Ascending aorta (tissue), 2 donors: ENCODE measurements around the gene TOX2. TPM values are rescaled to one million over a fixed set of nuclear protein-coding genes. Genes with fewer than 3 reads are reported as not detected.

Source experiments
- DNase-seq, 2 donors: peaks; one replicate each; pipeline ENCODE4 v3.0.0-alpha.2; 2019; ENCODE audit warnings: low spot score in 2 of 2
- H3K27ac ChIP-seq, 2 donors: fragments of 200-600 bp; sonication (generic); one replicate each; pipeline ENCODE4 v1.5.1; 2016 to 2017; ENCODE audit warnings: mild to moderate bottlenecking in 1 of 2
- H3K27me3 ChIP-seq: fragments of 200-600 bp; sonication (generic); one replicate; pipeline ENCODE4 v1.5.1; 2017
- H3K36me3 ChIP-seq, 2 donors: fragments of 200-600 bp; sonication (generic); one replicate each; pipeline ENCODE4 v1.5.1; 2016
- H3K4me1 ChIP-seq, 2 donors: fragments of 200-600 bp; sonication (generic); one replicate each; pipeline ENCODE4 v1.5.1; 2016 to 2017; ENCODE audit warnings: mild to moderate bottlenecking in 1 of 2
- H3K4me3 ChIP-seq, 2 donors: fragments of 200-600 bp; sonication (generic); one replicate each; pipeline ENCODE4 v1.5.1; 2016 to 2017; ENCODE audit warnings: mild to moderate bottlenecking in 1 of 2
- H3K9me3 ChIP-seq, 2 donors: fragments of 200-600 bp; sonication (generic); one replicate each; pipeline ENCODE4 v1.5.1; 2016
- intact Hi-C: fragments of 100-400 bp; cut with DNase I; formaldehyde crosslinking; loops from one replicate; pipeline ENCODE4 v1.15.1; 2023
- total RNA-seq: library from RNA; depleted of rRNA; stranded (reverse); fragments of >200 nt; gene quantifications from one replicate; pipeline ENCODE4 v1.1.0, GENCODE V29; 2016
- TF ChIP-seq, protein P1 (sequence below), 3 experiments: fragments of 200-600 bp in 2 of 3; fragments of 450-650 bp in 1 of 3; sonication (generic) in 2 of 3; IDR thresholded peaks; one replicate each; pipeline ENCODE4 v1.5.1; 2016 to 2019; ENCODE audit warnings: antibody characterized with exemption in 3 of 3, mild to moderate bottlenecking in 1 of 3, moderate library complexity in 1 of 3

TOX2 gene
- total RNA-seq, 1 donor from 2014 or later: 47.0 TPM

DNA sequence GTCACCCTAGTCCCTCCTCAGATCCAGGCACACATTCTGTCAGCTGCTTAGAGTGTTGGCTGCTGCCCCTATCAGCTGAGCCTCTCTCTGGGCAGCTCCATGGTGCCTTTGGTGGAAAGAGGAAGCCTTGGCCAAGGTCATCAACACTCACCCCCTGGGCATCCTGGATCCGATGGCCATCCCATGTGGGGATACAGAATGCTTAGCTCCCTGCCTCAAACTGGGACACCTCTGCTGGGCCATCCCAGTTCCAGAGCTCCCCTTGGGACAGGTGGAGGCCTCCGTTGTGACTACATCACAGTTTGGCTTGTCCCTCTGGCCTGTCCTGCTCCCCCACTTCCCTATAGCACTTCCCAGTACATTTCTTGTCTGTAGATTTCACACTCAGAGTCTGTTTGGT lies 45.6 kb downstream of the TOX2 start:
- H3K9me3 ChIP-seq: no peaks in the 10 kb centered on the region
- no peak overlapping the region for H3K27ac ChIP-seq
- no peak overlapping the region for H3K4me3 ChIP-seq
- DNase-seq: no peak
- TF ChIP-seq, protein P1, sequence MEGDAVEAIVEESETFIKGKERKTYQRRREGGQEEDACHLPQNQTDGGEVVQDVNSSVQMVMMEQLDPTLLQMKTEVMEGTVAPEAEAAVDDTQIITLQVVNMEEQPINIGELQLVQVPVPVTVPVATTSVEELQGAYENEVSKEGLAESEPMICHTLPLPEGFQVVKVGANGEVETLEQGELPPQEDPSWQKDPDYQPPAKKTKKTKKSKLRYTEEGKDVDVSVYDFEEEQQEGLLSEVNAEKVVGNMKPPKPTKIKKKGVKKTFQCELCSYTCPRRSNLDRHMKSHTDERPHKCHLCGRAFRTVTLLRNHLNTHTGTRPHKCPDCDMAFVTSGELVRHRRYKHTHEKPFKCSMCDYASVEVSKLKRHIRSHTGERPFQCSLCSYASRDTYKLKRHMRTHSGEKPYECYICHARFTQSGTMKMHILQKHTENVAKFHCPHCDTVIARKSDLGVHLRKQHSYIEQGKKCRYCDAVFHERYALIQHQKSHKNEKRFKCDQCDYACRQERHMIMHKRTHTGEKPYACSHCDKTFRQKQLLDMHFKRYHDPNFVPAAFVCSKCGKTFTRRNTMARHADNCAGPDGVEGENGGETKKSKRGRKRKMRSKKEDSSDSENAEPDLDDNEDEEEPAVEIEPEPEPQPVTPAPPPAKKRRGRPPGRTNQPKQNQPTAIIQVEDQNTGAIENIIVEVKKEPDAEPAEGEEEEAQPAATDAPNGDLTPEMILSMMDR (IDR thresholded peaks at IDR 0.05): no peak
- no peaks in the 10 kb centered on the region for H3K27me3 ChIP-seq
- peaks cover 9 to 18% of the 10 kb centered on the region in 2 donors for H3K4me1 ChIP-seq
- no peaks in the 10 kb centered on the region for H3K36me3 ChIP-seq
- intact Hi-C loops: no loop called here

DNA sequence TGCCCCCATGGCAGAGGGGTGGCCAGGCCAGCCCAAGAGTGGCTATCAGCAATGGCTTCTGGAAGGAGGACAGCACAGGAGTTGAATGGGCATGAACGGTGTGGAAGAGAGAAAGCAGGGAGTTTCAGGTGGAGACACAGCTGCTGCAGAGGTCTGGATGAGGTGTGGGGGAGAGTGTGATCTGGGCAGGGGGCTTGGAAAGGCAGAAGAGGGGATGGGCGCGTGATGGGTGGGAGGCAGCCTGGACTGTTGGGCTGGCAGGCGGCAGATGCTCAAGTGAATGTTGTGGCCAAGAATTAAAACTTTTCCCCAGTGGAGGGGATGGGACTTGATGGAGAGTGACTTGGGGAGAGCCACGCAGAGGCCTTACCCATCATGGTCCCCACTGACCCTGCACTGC lies 46.5 kb downstream of the TOX2 start:
- H3K9me3 ChIP-seq: no peaks in the 10 kb centered on the region
- H3K27me3 ChIP-seq: no peaks in the 10 kb centered on the region
- H3K4me1 ChIP-seq: peaks cover 5 to 10% of the 10 kb centered on the region in 2 donors
- H3K36me3 ChIP-seq: no peaks in the 10 kb centered on the region
- TF ChIP-seq, protein P1 (IDR thresholded peaks at IDR 0.05): no peak
- no peak overlapping the region for H3K27ac ChIP-seq
- intact Hi-C loops: no loop called here
- DNase-seq: no peak
- H3K4me3 ChIP-seq: no peak overlapping the region

DNA sequence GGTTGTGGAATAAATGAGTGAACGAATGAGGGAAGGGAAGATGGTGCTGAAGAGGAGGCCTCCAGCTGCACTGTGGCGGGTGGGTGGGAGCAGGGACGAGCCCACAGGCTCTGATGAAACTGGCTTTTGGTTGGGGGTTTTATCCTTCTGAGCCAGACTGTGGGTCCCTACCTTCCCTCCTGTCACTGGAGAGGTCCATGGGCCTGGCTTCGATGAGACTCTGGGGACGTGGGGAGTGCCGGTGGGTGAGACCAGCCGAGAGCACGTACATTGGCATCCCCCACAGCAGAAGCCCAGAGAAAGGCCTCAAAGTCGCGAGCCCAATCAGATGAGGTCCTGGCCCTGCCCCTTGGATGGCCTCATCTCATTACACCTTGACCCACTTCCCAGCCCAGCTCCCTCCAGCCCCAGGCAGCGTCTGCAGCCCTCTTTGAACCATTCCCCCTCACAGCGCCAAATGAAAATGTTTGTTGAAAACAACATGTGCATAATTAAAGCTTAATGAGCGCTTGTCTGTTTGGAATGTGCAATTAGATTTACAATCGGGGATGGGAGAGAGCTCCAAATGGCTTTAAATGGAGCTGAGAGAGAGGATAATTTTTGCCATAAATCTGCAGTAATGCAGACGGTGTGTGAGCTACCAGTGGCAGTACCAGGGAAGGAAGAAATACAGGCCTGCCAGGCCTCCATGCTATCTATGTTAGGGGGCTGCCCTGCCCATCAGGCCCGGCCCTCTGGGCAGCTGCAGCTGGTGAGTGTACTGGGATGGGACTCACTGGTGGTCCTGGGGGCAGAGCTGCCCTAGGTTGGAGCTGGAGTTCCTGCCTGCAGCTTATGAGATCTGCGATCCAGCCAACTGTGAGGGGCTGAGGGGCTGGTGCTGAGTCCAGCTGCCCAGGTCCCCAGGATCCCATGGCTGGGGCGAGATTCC lies 47.2 kb downstream of the TOX2 start:
- H3K4me3 ChIP-seq: no peak overlapping the region
- no peak overlapping the region for H3K27ac ChIP-seq
- no peaks in the 10 kb centered on the region for H3K36me3 ChIP-seq
- no peak for DNase-seq
- intact Hi-C loops: no loop called here
- no peaks in the 10 kb centered on the region for H3K9me3 ChIP-seq
- TF ChIP-seq, protein P1 (IDR thresholded peaks at IDR 0.05): no peak
- H3K27me3 ChIP-seq: no peaks in the 10 kb centered on the region
- H3K4me1 ChIP-seq: peaks cover 5 to 9% of the 10 kb centered on the region in 2 donors

DNA sequence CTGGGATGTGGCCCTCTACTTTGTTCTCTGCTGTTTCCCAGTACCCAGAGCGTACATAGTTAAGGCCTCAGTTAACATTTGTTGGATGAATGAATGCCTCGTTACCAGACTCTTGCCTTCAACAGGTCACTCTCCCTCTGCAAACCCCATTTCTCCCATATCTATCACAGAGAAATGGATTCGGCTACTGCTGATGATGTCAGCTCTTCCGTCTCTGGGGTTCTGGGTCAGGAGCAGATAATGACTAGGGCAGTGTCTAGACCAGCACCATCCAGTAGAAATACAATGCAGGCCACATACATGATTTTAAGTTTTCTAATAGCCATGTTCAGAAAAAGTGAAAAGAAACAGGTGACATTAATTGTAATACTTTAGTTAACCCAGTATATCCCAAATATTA lies 47.9 kb downstream of the TOX2 start:
- TF ChIP-seq, protein P1 (IDR thresholded peaks at IDR 0.05): no peak
- Histone ChIP-seq H3K27ac (no peak overlapping the region), H3K4me1 (peaks cover 5 to 9% of the 10 kb centered on the region in 2 donors), H3K27me3 (no peaks in the 10 kb centered on the region), H3K9me3 (no peaks in the 10 kb centered on the region), H3K4me3 (no peak overlapping the region), H3K36me3 (no peaks in the 10 kb centered on the region)
- intact Hi-C loops: no loop called here
- DNase-seq: no peak

DNA sequence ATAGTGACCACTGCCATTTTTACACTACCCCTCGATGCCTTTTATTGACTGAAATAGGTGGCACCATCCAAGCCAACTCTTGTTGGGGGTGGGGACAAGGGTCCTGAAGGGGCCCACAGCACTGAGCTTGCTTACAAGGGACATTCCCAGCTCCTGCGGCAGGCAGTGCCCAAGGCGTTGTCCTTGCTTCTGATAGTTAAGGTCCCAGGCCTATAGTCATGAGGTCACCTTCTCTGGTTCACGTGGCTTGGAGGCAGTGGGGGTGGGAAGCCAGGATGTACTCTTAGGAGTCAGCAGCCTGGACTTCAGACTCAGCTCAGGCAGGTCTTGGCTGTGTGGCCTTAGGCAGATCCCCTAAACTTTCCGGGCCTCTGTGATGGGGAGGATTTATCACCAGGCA lies 48.6 kb downstream of the TOX2 start:
- no peak for DNase-seq
- no peaks in the 10 kb centered on the region for H3K36me3 ChIP-seq
- H3K4me1 ChIP-seq: peaks cover 5 to 9% of the 10 kb centered on the region in 2 donors
- intact Hi-C loops: no loop called here
- H3K4me3 ChIP-seq: no peak overlapping the region
- no peak overlapping the region for H3K27ac ChIP-seq
- TF ChIP-seq, protein P1 (IDR thresholded peaks at IDR 0.05): no peak
- H3K9me3 ChIP-seq: no peaks in the 10 kb centered on the region
- H3K27me3 ChIP-seq: no peaks in the 10 kb centered on the region
